WTC11 (cell line): ENCODE data around the gene CAMKMT. TPM values are rescaled to one million over a fixed set of nuclear protein-coding genes. Genes with fewer than 3 reads are reported as not detected.

ENCODE experiments used
- ATAC-seq: fragments of 200-7000 bp; cut with Tn5 transposase; 2 replicates; pipeline ENCODE4 v1.10.0; 2021; ENCODE audit warnings: mild to moderate bottlenecking, moderate library complexity
- CTCF ChIA-PET: fragments of 300-600 bp; sonication (Branson Sonifier 250); formaldehyde crosslinking; loops from one replicate; lab custom pipeline; 2021; ENCODE audit warnings: antibody characterized with exemption; lab: Charles Lee
- POLR2A ChIA-PET: fragments of 350-600 bp; sonication (Branson Sonifier 250); formaldehyde crosslinking; loops from one replicate; lab custom pipeline; 2021; ENCODE audit warnings: antibody characterized with exemption; lab: Charles Lee
- DNase-seq: peaks from one replicate; pipeline ENCODE4 v3.0.0; 2021; ENCODE audit warnings: low spot score
- H3K27ac Mint-ChIP-seq: 2 replicates; pipeline ENCODE4 v1.8.0; 2021; ENCODE audit warnings: mixed read lengths
- H3K27me3 Mint-ChIP-seq: 2 replicates; pipeline ENCODE4 v1.8.0; 2021; ENCODE audit warnings: low read depth, mild to moderate bottlenecking, moderate library complexity, mixed read lengths
- H3K36me3 Mint-ChIP-seq: 2 replicates; pipeline ENCODE4 v1.8.0; 2021; ENCODE audit warnings: mixed read lengths
- H3K4me1 Mint-ChIP-seq: 2 replicates; pipeline ENCODE4 v1.8.0; 2022; ENCODE audit warnings: mixed read lengths
- H3K4me3 Mint-ChIP-seq: 2 replicates; pipeline ENCODE4 v1.8.0; 2021; ENCODE audit warnings: mild to moderate bottlenecking, moderate library complexity, mixed read lengths
- H3K9me3 Mint-ChIP-seq: 2 replicates; pipeline ENCODE4 v1.8.0; 2021; ENCODE audit warnings: mixed read lengths
- CBFB ChIP-seq: sonication (generic); formaldehyde crosslinking; IDR thresholded peaks from 2 replicates; pipeline ENCODE4 v1.8.1; 2022; ENCODE audit warnings: mild to moderate bottlenecking, low read depth, missing genetic modification reagents
- CREM ChIP-seq: sonication (generic); formaldehyde crosslinking; IDR thresholded peaks from 2 replicates; pipeline ENCODE4 v1.8.1; 2022; ENCODE audit warnings: mild to moderate bottlenecking, missing genetic modification reagents, moderate library complexity
- EMX1 ChIP-seq: fragments of 250-450 bp; sonication (Bioruptor Pico); IDR thresholded peaks from 2 replicates; pipeline ENCODE4 v1.8.0; 2021; ENCODE audit warnings: mild to moderate bottlenecking
- FOXP1 ChIP-seq: sonication (generic); formaldehyde crosslinking; IDR thresholded peaks from 2 replicates; pipeline ENCODE4 v1.8.0; 2022; ENCODE audit warnings: missing genetic modification reagents, mild to moderate bottlenecking, moderate library complexity, borderline replicate concordance
- MXD4 ChIP-seq: fragments of 250-450 bp; sonication (Bioruptor Pico); IDR thresholded peaks from 2 replicates; pipeline ENCODE4 v1.8.0; 2021; ENCODE audit warnings: mild to moderate bottlenecking, moderate library complexity, borderline replicate concordance
- NR2C2 ChIP-seq: sonication (generic); formaldehyde crosslinking; IDR thresholded peaks from 2 replicates; pipeline ENCODE4 v1.8.0; 2022; ENCODE audit warnings: mild to moderate bottlenecking, missing genetic modification reagents
- RORB ChIP-seq: fragments of 250-450 bp; sonication (Bioruptor Pico); IDR thresholded peaks from 2 replicates; pipeline ENCODE4 v1.9.0; 2021; ENCODE audit warnings: mild to moderate bottlenecking
- TCF7 ChIP-seq: sonication (generic); formaldehyde crosslinking; IDR thresholded peaks from 2 replicates; pipeline ENCODE4 v1.8.0; 2022; ENCODE audit warnings: mild to moderate bottlenecking, low read depth, missing genetic modification reagents, moderate library complexity
- ZNF263 ChIP-seq: sonication (generic); formaldehyde crosslinking; IDR thresholded peaks from 2 replicates; pipeline ENCODE4 v1.8.1; 2022; ENCODE audit warnings: low read depth, mild to moderate bottlenecking, moderate library complexity, missing genetic modification reagents
- ZNF396 ChIP-seq: fragments of 250-450 bp; sonication (Bioruptor Pico); IDR thresholded peaks from 2 replicates; pipeline ENCODE4 v1.8.0; 2021; ENCODE audit warnings: mild to moderate bottlenecking, moderate library complexity, borderline replicate concordance
- total RNA-seq: library from RNA; stranded (reverse); gene quantifications from 3 replicates; pipeline ENCODE4 v1.2.3, GENCODE V29; 2021
- TF ChIP-seq, protein P1 (sequence below): fragments of 250-450 bp; sonication (Bioruptor Pico); IDR thresholded peaks from 2 replicates; pipeline ENCODE4 v1.9.0; 2021; ENCODE audit warnings: mild to moderate bottlenecking, borderline replicate concordance
- TF ChIP-seq, protein P2 (sequence below): sonication (generic); formaldehyde crosslinking; IDR thresholded peaks from 2 replicates; pipeline ENCODE4 v1.8.1; 2022; ENCODE audit warnings: mild to moderate bottlenecking, missing genetic modification reagents, moderate library complexity, borderline replicate concordance
- TF ChIP-seq, protein P3 (sequence below): sonication (generic); formaldehyde crosslinking; IDR thresholded peaks from 2 replicates; pipeline ENCODE4 v1.8.0; 2023; ENCODE audit warnings: missing genetic modification reagents
- TF ChIP-seq, protein P4 (sequence below): sonication (generic); formaldehyde crosslinking; IDR thresholded peaks from 2 replicates; pipeline ENCODE4 v1.8.0; 2022; ENCODE audit warnings: mild to moderate bottlenecking, missing genetic modification reagents
- TF ChIP-seq, protein P5 (sequence below): fragments of 250-450 bp; sonication (Bioruptor Pico); conservative IDR thresholded peaks from 2 replicates; pipeline ENCODE4 v1.9.0; 2021; ENCODE audit warnings: mild to moderate bottlenecking
- TF ChIP-seq, protein P6 (sequence below): sonication (generic); formaldehyde crosslinking; IDR thresholded peaks from 2 replicates; pipeline ENCODE4 v1.8.0; 2023; ENCODE audit warnings: mild to moderate bottlenecking, missing genetic modification reagents
- TF ChIP-seq, protein P7 (sequence below): fragments of 250-450 bp; sonication (Bioruptor Pico); IDR thresholded peaks from 2 replicates; pipeline ENCODE4 v2.1.2; 2022; ENCODE audit warnings: mild to moderate bottlenecking, moderate library complexity
- TF ChIP-seq, protein P8 (sequence below): sonication (generic); formaldehyde crosslinking; IDR thresholded peaks from 2 replicates; pipeline ENCODE4 v1.8.1; 2022; ENCODE audit warnings: missing genetic modification reagents, borderline replicate concordance

CAMKMT gene
- total RNA-seq, 1 experiment from 2014 or later = 20.6 TPM

DNA sequence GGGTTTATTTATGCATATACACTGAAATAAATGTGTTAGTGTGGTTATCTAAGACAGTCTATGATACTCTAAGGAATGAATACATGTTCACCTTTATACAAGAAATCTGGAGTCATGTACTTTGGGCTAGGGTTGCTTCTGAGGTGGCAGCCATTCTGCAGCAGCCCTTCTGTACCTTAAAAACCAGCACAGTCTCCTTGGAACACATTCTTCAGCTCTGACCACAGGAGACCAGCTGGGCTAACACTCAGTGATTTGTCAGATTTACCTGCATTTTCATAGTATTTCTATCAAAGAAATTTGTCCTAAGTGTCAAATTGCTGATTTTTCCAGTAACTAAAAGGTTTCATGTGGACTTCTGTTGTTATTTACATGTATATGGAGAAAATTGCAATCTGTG, 167.7 kb downstream of the CAMKMT start:
- H3K27me3 Mint-ChIP-seq = no peaks in the 10 kb centered on the region
- H3K4me3 Mint-ChIP-seq = no peak overlapping the region
- H3K36me3 Mint-ChIP-seq = no peaks in the 10 kb centered on the region
- no peak for TF ChIP-seq FOXP1 (CRISPR knock-in tag)
- TF ChIP-seq, protein P1, sequence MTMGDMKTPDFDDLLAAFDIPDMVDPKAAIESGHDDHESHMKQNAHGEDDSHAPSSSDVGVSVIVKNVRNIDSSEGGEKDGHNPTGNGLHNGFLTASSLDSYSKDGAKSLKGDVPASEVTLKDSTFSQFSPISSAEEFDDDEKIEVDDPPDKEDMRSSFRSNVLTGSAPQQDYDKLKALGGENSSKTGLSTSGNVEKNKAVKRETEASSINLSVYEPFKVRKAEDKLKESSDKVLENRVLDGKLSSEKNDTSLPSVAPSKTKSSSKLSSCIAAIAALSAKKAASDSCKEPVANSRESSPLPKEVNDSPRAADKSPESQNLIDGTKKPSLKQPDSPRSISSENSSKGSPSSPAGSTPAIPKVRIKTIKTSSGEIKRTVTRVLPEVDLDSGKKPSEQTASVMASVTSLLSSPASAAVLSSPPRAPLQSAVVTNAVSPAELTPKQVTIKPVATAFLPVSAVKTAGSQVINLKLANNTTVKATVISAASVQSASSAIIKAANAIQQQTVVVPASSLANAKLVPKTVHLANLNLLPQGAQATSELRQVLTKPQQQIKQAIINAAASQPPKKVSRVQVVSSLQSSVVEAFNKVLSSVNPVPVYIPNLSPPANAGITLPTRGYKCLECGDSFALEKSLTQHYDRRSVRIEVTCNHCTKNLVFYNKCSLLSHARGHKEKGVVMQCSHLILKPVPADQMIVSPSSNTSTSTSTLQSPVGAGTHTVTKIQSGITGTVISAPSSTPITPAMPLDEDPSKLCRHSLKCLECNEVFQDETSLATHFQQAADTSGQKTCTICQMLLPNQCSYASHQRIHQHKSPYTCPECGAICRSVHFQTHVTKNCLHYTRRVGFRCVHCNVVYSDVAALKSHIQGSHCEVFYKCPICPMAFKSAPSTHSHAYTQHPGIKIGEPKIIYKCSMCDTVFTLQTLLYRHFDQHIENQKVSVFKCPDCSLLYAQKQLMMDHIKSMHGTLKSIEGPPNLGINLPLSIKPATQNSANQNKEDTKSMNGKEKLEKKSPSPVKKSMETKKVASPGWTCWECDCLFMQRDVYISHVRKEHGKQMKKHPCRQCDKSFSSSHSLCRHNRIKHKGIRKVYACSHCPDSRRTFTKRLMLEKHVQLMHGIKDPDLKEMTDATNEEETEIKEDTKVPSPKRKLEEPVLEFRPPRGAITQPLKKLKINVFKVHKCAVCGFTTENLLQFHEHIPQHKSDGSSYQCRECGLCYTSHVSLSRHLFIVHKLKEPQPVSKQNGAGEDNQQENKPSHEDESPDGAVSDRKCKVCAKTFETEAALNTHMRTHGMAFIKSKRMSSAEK (CRISPR knock-in tag) = no peak
- no peak for TF ChIP-seq NR2C2 (CRISPR knock-in tag)
- no peak for TF ChIP-seq EMX1
- TF ChIP-seq CREM (CRISPR knock-in tag) = no peak
- TF ChIP-seq ZNF396 (CRISPR knock-in tag) = no peak
- TF ChIP-seq, protein P2, sequence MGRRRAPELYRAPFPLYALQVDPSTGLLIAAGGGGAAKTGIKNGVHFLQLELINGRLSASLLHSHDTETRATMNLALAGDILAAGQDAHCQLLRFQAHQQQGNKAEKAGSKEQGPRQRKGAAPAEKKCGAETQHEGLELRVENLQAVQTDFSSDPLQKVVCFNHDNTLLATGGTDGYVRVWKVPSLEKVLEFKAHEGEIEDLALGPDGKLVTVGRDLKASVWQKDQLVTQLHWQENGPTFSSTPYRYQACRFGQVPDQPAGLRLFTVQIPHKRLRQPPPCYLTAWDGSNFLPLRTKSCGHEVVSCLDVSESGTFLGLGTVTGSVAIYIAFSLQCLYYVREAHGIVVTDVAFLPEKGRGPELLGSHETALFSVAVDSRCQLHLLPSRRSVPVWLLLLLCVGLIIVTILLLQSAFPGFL (CRISPR knock-in tag) = no peak
- no peak for TF ChIP-seq RORB (CRISPR knock-in tag)
- TF ChIP-seq MXD4 (CRISPR knock-in tag) = no peak
- TF ChIP-seq ZNF263 (CRISPR knock-in tag) = no peak
- no peak for TF ChIP-seq CBFB (CRISPR knock-in tag)
- TF ChIP-seq, protein P3, sequence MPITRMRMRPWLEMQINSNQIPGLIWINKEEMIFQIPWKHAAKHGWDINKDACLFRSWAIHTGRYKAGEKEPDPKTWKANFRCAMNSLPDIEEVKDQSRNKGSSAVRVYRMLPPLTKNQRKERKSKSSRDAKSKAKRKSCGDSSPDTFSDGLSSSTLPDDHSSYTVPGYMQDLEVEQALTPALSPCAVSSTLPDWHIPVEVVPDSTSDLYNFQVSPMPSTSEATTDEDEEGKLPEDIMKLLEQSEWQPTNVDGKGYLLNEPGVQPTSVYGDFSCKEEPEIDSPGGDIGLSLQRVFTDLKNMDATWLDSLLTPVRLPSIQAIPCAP = no peak
- TF ChIP-seq, protein P4, sequence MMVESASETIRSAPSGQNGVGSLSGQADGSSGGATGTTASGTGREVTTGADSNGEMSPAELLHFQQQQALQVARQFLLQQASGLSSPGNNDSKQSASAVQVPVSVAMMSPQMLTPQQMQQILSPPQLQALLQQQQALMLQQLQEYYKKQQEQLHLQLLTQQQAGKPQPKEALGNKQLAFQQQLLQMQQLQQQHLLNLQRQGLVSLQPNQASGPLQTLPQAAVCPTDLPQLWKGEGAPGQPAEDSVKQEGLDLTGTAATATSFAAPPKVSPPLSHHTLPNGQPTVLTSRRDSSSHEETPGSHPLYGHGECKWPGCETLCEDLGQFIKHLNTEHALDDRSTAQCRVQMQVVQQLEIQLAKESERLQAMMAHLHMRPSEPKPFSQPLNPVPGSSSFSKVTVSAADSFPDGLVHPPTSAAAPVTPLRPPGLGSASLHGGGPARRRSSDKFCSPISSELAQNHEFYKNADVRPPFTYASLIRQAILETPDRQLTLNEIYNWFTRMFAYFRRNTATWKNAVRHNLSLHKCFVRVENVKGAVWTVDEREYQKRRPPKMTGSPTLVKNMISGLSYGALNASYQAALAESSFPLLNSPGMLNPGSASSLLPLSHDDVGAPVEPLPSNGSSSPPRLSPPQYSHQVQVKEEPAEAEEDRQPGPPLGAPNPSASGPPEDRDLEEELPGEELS (CRISPR knock-in tag) = no peak
- no peak for DNase-seq
- no peak for ATAC-seq
- H3K9me3 Mint-ChIP-seq = no peaks in the 10 kb centered on the region
- H3K4me1 Mint-ChIP-seq = no peaks in the 10 kb centered on the region
- ChIA-PET POLR2A (no interaction called here), CTCF (interaction anchor here (1.0 kb wide), 1 partner anchor 50 kb away, joined by 6 read pairs; no protein-coding TSS in a partner anchor)
- H3K27ac Mint-ChIP-seq = no peak overlapping the region

DNA sequence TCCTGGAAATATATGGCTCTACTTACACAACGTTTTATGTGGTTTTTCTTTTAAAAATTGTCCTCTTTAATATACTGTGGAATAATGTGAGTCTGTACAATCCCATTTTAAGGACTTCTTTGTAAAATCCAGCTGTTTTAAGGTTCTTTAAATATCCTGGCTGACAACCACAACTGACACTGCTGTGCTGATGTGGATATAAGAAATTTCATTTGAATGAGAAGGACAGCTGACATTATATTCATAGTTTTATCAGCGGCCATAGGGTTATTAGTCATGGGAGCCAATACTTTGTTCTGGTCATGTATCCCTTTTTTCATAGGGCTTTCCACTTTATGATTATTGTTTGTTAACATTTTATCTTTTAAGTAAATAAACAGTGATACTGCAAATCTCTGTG, 169.5 kb downstream of the CAMKMT start:
- ChIA-PET CTCF (no interaction called here), POLR2A (no interaction called here)
- Mint-ChIP-seq H3K9me3 (no peaks in the 10 kb centered on the region), H3K36me3 (no peaks in the 10 kb centered on the region), H3K4me3 (no peak overlapping the region), H3K27me3 (no peaks in the 10 kb centered on the region), H3K4me1 (peaks cover 6% of the 10 kb centered on the region), H3K27ac (no peak overlapping the region)
- ATAC-seq (no peak), DNase-seq (no peak)
- TF ChIP-seq, protein P5, sequence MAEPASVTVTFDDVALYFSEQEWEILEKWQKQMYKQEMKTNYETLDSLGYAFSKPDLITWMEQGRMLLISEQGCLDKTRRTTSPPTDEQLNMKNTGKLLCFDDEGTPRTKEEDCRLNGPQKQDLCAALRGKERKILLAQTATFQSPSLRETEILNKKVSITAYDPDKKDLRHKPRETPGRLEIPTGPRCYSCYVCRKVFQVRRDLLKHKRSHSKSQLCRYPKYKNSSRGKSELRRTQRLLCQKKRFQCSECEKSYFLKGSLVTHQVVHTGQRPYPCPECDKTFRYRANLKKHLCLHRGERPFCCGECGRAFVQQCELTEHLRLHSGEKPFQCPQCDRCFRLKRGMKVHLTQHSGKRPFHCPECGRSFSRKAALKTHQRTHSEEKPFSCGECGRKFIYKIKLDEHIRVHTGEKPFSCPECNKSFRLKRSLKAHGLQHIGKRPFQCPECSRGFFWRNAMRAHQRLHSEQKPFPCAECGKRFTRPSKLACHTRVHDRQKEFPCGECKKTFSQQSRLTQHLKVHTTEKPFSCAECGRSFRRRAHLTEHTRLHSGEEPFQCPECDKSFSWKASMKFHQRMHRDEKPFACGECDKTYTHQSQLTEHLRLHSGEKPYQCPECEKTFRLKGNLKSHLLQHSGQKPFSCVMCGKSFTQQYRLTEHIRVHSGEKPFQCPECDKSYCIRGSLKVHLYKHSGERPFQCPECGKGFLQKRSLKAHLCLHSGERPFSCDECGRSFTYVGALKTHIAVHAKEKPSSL (CRISPR knock-in tag) = no peak
- TF ChIP-seq, protein P6, sequence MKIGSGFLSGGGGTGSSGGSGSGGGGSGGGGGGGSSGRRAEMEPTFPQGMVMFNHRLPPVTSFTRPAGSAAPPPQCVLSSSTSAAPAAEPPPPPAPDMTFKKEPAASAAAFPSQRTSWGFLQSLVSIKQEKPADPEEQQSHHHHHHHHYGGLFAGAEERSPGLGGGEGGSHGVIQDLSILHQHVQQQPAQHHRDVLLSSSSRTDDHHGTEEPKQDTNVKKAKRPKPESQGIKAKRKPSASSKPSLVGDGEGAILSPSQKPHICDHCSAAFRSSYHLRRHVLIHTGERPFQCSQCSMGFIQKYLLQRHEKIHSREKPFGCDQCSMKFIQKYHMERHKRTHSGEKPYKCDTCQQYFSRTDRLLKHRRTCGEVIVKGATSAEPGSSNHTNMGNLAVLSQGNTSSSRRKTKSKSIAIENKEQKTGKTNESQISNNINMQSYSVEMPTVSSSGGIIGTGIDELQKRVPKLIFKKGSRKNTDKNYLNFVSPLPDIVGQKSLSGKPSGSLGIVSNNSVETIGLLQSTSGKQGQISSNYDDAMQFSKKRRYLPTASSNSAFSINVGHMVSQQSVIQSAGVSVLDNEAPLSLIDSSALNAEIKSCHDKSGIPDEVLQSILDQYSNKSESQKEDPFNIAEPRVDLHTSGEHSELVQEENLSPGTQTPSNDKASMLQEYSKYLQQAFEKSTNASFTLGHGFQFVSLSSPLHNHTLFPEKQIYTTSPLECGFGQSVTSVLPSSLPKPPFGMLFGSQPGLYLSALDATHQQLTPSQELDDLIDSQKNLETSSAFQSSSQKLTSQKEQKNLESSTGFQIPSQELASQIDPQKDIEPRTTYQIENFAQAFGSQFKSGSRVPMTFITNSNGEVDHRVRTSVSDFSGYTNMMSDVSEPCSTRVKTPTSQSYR (CRISPR knock-in tag) = no peak
- TF ChIP-seq, protein P7, sequence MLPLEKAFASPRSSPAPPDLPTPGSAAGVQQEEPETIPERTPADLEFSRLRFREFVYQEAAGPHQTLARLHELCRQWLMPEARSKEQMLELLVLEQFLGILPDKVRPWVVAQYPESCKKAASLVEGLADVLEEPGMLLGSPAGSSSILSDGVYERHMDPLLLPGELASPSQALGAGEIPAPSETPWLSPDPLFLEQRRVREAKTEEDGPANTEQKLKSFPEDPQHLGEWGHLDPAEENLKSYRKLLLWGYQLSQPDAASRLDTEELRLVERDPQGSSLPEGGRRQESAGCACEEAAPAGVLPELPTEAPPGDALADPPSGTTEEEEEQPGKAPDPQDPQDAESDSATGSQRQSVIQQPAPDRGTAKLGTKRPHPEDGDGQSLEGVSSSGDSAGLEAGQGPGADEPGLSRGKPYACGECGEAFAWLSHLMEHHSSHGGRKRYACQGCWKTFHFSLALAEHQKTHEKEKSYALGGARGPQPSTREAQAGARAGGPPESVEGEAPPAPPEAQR (CRISPR knock-in tag) = no peak
- TF ChIP-seq, protein P8, sequence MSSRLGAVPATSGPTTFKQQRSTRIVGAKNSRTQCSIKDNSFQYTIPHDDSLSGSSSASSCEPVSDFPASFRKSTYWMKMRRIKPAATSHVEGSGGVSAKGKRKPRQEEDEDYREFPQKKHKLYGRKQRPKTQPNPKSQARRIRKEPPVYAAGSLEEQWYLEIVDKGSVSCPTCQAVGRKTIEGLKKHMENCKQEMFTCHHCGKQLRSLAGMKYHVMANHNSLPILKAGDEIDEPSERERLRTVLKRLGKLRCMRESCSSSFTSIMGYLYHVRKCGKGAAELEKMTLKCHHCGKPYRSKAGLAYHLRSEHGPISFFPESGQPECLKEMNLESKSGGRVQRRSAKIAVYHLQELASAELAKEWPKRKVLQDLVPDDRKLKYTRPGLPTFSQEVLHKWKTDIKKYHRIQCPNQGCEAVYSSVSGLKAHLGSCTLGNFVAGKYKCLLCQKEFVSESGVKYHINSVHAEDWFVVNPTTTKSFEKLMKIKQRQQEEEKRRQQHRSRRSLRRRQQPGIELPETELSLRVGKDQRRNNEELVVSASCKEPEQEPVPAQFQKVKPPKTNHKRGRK (CRISPR knock-in tag) = no peak
- no peak for TF ChIP-seq TCF7 (CRISPR knock-in tag)
